ENCODE results near the gene ARHGEF16.
A peak's percentile ranks its signal among the peaks of the same experiment; 100 is the strongest.

ARHGEF16 gene

GRCh38 chr1:3488432-3488831, 34.0 kb downstream of the ARHGEF16 start:
- no peak for DNase-seq

- no peak for DNase-seq
Observed at GRCh38 chr1:3490046-3490745, 35.7 kb downstream of the ARHGEF16 start.

DNA sequence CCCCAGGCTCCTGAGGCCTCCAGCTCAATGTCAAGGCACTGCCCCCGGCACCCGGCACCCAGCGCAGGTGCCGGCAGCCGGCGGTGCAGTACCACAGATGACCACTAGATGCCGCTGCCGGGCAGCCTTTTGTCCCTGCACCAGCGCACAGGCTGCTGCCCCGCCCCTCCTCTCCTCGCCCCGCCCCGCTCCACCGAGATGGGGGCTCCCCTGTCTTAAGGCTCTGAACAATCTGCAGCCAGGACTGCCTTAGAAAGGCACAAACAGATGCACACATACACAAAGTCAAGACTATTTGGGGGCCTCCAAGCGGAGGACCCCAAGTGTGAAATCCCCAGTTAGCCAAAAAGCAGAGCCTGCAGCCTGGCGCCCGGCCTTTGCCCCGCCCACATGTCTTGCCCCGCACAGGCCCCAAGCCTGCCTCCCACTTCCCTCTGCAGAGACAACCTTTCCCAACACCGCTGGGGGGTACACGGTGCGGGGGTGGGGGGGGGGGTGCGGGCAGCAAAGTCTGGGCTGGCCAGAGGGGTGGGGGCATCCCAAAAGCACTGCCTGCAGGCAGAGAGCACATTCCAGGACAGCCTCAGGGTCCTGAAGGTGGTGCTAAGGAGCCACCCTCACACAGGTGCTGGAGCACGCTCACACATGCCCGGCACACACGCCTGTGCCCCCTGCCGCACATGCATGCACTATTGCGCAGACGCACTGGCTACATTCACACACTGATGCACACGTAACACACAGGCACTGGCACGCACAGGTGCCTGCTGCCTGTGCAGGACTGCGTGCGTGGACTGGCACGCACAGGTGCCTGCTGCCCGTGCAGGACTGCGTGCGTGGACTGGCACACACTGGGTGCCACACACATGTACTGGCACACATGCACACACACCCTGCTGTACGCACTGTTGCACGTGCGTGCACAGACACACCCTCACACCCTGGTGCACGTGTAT, 37.1 kb downstream of the ARHGEF16 start:
- peak; percentile 16 for DNase-seq

GRCh38 chr1:3492545-3493246, 38.2 kb downstream of the ARHGEF16 start:
- DNase-seq: no peak

- peak; percentile 45 for DNase-seq
Observed at GRCh38 chr1:3494321-3495308, 40.1 kb downstream of the ARHGEF16 start.

GRCh38 chr1:3495776-3496745, 41.6 kb downstream of the ARHGEF16 start:
- no peak for DNase-seq

DNA sequence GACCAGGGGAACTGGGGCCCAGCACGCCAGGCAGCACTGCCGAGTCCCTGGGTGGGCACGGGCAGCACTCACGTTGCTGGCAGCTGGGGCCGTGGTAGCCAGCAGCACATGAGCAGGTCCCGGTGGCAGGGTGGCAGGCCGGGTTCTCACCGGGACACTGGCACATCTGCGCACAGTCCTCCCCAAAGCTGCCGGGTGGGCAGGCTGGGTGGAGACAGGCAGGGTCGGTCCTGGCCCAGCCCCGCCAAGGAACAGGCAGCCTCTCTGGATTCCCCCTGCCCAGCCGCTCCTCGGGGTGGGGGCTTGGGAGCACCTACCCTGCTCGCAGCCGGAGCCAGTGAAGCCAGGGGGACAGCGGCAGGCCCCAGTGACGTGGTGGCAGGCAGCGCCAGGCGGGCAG, 42.5 kb downstream of the ARHGEF16 start:
- DNase-seq: no peak

DNA sequence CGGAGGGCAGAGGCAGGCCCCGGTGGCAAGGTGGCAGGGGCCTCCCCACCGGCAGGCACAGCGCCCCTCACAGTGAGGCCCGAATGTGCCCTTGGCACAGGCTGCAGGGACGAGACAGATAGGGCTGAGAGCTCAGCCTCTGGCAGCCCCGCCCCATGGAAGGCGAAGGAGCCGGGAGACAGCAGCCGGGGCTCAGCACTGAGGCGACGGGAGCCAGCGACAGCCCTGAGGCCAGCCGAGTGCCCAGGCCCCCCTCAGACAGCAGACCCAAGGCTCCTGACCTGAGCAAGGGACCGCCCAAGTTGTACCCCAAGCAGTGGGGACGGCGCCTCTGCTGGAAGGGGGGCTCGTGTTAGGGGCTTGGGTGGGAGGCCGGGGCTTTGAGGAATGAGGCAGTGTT, 43.1 kb downstream of the ARHGEF16 start:
- no peak for DNase-seq

DNA sequence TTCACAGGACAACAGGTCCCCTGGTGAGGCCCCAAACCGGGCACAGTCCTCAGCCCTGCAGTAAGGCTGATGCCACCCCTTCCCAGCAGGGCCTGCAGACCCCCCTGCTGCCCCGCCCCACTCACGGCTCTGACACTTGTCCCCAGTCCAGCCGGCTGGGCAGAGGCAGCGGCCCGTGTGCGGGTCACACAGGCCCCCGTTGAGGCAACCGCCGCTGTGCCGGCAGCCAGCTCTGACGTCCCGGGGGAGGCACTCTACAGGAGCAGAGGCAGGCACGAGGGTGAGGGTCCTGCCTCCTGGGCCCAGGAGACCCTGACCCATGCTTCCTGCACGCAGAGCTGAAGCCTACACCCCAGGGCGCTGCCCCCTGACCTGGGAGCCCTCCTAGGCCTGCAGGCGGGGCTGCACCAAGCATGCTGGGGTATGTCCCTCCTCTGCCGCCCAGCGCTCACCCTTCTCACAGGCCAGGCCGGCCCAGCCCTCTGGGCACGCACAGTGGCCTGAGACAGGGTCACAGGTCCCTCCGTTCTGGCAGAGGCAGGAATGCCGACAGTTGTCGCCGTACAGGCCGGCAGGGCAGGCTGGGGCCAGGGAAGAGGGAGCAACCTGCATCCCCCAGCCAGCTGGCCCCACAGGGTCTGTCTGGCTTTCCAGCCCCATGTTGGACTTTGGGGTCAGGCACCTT, 43.9 kb downstream of the ARHGEF16 start:
- no peak for DNase-seq

DNA sequence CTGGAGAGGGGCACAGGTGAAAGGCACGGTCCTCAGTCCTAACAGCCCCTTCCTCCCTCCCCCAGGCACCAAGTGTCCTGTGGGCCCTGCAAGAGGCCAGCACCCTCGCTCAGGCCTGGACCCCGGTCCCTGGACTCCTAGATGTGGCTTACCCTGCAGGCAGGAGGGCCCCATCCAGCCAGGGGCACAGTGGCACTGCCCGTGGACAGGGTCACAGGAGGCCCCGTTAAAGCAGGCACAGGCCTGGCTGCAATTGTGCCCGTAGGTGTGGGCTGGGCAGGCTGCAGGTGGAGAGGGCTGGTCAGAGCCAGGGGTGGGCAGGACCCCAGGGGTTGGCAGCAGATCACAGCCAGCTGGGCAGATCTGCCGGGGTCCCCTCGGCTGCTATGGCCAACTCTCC, 44.5 kb downstream of the ARHGEF16 start:
- DNase-seq: no peak

- no peak for DNase-seq
Observed at GRCh38 chr1:3499611-3500010, 45.1 kb downstream of the ARHGEF16 start.

GRCh38 chr1:3500265-3500835, 45.9 kb downstream of the ARHGEF16 start:
- DNase-seq: no peak

DNA sequence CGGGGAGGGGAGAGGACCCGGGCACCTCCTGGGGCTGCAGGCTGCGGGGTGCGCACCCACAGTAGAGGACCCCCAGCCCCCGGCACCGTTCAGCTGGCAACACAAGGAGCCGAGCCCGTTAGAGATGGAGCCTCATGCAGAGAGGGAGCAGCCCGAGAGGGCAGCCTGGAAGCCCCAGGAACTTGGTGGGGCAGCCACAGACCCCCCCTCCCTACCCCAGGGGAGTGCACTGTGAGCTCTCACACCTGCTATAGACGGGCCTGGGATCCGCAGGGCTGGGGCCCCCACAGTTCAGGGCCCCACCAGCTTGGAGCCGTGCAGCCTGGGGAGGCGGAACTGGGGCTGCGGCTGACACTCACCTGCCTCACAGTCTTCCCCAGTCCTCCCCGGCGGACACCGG, 47.0 kb downstream of the ARHGEF16 start:
- DNase-seq: no peak

DNA sequence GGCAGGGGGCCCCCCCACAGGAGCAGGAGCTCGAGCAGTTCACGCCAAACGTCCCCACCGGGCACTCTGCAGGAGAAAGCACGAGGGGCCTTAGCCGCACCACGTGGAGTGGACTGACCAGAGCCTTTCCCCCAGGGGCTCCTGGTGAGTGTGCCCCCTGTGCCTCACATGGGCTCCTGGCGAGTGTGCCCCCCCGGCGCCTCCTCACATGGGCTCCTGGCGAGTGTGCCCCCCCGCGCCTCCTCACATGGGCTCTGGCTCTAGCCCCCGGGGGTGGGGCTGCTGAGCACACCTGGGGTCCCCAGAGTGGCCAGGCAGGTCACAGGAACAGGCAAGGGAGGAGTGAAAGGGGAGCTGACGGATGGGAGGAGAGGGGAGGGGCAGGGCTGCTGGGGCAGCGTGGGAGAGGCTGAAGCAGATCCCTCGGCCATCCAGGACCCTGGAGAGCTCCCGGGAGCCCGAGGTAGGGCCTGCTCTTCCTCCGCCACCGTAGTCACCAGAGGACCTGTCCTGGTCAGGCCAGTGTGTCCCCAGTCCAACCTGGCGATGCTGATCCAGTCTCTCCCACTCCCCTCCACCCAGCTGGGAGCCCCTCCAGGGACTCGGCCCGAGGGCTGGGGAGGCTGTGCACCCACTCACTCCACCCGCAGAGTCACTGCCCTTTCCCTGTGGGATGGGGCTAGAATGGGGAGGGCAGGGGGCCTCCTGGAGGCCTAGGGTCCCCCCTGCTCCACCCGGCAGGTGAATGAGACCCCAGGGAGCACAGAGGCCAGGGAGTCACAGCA, 47.6 kb downstream of the ARHGEF16 start:
- DNase-seq: no peak

DNA sequence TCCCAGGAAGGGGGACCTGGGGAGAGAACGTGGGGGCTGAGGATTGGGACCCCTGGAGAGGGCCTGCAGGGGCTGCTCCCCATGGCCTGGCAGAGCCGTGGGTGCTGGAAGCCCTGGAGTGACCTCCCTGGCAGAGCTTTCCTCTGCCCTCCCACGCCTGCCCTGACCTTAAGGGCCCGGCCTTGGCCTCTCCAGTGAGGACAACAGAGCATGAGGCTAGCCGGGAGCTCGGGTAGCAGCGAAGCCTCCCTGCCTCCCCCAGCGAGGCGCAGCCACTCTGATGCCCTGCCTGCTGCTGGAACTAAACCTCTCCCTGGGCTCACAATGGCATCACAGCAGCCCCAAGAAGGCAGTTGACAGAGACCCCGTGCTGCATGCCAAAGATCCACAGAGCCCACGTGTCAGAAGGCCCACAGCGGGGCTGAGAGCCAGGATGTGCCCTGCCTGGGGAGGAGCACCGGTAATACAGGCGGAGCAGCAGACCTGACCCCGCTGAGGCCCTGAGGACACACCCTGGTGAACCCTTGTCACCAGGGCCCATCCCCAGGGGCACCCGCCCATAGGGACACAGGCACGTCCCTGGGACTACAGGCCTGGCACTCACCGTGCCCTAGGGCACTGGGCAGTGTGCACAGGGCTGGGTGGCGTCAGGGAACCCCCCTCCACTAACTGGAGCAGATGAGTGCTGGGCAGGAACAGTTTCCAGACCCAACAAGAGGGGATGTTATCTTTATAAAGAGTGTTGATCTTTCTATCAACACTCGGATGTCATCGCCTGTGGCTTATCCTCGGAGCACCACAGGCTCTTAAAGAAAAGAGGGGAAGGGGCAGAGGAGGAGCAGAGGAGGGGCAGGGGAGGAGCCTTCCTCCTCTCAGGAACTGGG, 48.4 kb downstream of the ARHGEF16 start:
- DNase-seq: no peak

- no peak for DNase-seq
Observed at GRCh38 chr1:3503525-3503886, 49.0 kb downstream of the ARHGEF16 start.

DNA sequence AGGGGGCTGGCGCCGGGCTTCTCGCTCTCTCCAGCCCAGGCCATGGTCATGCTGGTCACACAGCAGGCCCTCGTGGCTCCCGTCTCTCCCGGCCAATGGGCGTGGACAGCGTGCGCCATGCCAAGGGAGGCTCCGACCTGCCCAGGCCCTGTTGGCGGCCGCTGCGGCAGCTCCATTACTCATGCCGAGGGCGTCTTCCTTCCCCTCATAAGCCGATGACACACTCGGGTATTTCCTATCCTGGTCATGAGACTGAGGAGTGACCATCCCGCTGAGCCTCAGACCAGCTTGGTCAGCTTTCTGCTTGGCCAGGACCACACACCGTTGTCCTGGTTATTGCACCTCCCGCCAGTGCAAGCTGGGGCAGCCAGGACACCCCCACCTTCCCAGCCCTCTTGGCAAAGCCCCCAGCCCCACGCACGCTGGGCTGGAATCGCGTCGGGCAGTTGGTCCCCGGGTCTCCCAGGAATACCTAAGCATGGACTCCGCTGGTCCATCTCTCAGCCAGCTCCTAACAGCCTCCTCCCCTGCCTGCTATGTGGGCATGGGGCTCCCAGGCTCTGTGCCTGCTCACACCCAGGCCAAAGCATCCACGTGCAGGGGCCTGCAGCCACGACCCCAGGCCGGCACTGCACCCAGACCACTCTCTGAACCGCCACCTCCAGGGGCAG, 49.8 kb downstream of the ARHGEF16 start:
- no peak for DNase-seq

DNA sequence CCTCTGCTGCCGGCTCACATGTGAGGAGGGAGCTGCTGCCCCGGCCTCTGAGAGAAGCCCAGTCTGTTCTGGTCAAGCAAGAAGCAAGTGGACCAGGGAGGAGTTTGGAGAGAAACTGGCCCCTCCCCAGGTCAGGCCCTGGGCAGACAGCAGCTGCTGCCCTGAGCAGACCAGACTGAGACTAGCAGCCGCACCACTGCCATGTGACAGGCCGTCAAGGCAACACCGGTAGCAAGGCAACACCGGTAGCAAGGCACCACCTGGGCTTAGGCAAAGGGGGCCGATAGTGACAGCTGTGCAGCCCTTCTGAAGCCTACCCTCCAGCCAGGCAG, 50.3 kb downstream of the ARHGEF16 start:
- DNase-seq: no peak
